ENCODE data around the gene LCE3B. TPM values are rescaled to one million over a fixed set of nuclear protein-coding genes. Genes with fewer than 3 reads are reported as not detected.

LCE3B gene
- polyA plus RNA-seq, 1 of the 3 experiments (the other 2 are of a cell fraction): not detected

DNA sequence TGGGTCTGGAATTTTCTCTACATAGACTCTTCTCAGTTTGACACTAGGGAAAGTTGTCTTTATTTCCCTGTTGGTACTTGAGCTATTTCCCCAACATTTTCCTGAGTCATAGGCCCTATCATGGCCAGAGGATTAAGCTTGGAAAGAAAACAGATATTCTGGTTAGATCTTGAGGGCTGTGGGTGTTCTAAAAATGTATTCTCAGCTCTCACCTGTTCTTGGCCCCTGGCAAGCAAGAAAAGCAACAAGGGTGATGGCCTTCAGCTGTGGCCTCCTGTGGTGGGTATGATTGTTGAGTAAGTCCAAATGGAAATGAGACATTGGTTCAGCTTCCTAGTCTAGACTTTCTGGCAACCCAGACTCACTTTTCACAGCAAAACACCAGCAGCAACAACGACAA lies 26.7 kb downstream of the LCE3B start:
- no peaks in the 10 kb centered on the region for H3K27me3 ChIP-seq (ENCODE audit: insufficient read depth)
- no peak for DNase-seq
- H3K9ac ChIP-seq: no peak overlapping the region
- no peaks in the 10 kb centered on the region for H4K20me1 ChIP-seq (ENCODE audit: insufficient read depth)
- H3K4me3 ChIP-seq (ENCODE audit: low read depth in 2 of 2, low read length in 1 of 2): no peak overlapping the region
- no peak overlapping the region for H3K27ac ChIP-seq (ENCODE audit: low read depth in 2 of 2, low read length in 1 of 2)
- no peaks in the 10 kb centered on the region for H3K4me1 ChIP-seq (ENCODE audit: control insufficient read depth in 1 of 2, insufficient read depth in 2 of 2, low read depth in 1 of 2, low read length in 1 of 2)
- H3K4me2 ChIP-seq: no peak overlapping the region
- ChIA-PET CTCF (interaction anchor here (5.8 kb wide), 1 partner anchor 14 kb away, joined by 37 read pairs; no protein-coding TSS in a partner anchor), POLR2A (no interaction called here)
- TF ChIP-seq CHD2 (IDR thresholded peaks at IDR 0.05; ENCODE audit: low read length, partially characterized antibody) (no peak), SMC3 (IDR thresholded peaks at IDR 0.05; ENCODE audit: low read depth, low read length) (no peak), NRF1 (IDR thresholded peaks at IDR 0.05; ENCODE audit: low read depth, low read length) (no peak), TEAD4 (IDR thresholded peaks at IDR 0.05; ENCODE audit: borderline replicate concordance, insufficient read depth) (no peak), RCOR1 (IDR thresholded peaks at IDR 0.05; ENCODE audit: low read length) (no peak), EP300 (IDR thresholded peaks at IDR 0.05; ENCODE audit: borderline replicate concordance in 1 of 2, low read depth in 1 of 2, low read length in 1 of 2) (no peak)
- TF ChIP-seq, protein P1, sequence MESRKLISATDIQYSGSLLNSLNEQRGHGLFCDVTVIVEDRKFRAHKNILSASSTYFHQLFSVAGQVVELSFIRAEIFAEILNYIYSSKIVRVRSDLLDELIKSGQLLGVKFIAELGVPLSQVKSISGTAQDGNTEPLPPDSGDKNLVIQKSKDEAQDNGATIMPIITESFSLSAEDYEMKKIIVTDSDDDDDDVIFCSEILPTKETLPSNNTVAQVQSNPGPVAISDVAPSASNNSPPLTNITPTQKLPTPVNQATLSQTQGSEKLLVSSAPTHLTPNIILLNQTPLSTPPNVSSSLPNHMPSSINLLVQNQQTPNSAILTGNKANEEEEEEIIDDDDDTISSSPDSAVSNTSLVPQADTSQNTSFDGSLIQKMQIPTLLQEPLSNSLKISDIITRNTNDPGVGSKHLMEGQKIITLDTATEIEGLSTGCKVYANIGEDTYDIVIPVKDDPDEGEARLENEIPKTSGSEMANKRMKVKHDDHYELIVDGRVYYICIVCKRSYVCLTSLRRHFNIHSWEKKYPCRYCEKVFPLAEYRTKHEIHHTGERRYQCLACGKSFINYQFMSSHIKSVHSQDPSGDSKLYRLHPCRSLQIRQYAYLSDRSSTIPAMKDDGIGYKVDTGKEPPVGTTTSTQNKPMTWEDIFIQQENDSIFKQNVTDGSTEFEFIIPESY (IDR thresholded peaks at IDR 0.05; ENCODE audit: borderline replicate concordance, low read depth): no peak
- TF ChIP-seq, protein P2, sequence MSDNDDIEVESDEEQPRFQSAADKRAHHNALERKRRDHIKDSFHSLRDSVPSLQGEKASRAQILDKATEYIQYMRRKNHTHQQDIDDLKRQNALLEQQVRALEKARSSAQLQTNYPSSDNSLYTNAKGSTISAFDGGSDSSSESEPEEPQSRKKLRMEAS (IDR thresholded peaks at IDR 0.05; ENCODE audit: low read depth): no peak
- no peaks in the 10 kb centered on the region for H3K36me3 ChIP-seq (replicated peaks in 1 of 2; ENCODE audit: control insufficient read depth in 1 of 2, insufficient read depth in 2 of 2, low read length in 1 of 2)
- no peak overlapping the region for H2AFZ ChIP-seq (ENCODE audit: low read depth)
- H3K9me3 ChIP-seq: no peaks in the 10 kb centered on the region
- no peaks in the 10 kb centered on the region for H3F3A ChIP-seq (replicated peaks; ENCODE audit: insufficient read depth)
- H3K79me2 ChIP-seq (ENCODE audit: insufficient read depth): no peaks in the 10 kb centered on the region
- no peaks in the 10 kb centered on the region for H3K9me2 ChIP-seq
- 0% methylated on average over 1 of the region's 1 CpG for WGBS (ENCODE audit: low lambda C conversion rate)

DNA sequence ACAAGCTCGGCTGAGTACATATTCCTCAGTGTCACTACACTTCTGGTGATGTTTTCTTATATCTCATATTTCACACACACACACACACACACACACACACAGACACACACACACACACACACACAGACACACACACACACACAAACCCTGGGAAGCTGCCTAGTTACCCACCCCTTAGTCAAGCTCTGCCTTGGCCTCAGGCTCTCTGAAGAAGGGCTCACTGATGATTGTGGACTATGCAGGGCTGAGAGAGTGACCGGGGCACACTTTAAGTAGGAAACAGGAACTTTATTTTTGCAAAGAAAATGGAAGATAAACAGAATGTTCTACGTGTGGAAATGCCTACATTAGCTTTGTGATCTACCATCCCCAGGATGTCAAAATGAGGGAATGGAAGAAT lies 30.3 kb downstream of the LCE3B start:
- H3K27ac ChIP-seq (ENCODE audit: low read depth in 2 of 2, low read length in 1 of 2): no peak overlapping the region
- 3% methylated on average over 3 of the region's 3 CpGs for WGBS (ENCODE audit: low lambda C conversion rate)
- DNase-seq: no peak
- no peaks in the 10 kb centered on the region for H3K9me3 ChIP-seq
- POLR2A ChIA-PET: interaction anchor here (0.6 kb wide), 1 partner anchor 496 kb away, joined by 3 read pairs; no protein-coding TSS in a partner anchor
- no peaks in the 10 kb centered on the region for H3K27me3 ChIP-seq (ENCODE audit: insufficient read depth)
- no peak overlapping the region for H3K9ac ChIP-seq
- no peaks in the 10 kb centered on the region for H3K79me2 ChIP-seq (ENCODE audit: insufficient read depth)
- H3K4me1 ChIP-seq (ENCODE audit: control insufficient read depth in 1 of 2, insufficient read depth in 2 of 2, low read depth in 1 of 2, low read length in 1 of 2): no peaks in the 10 kb centered on the region
- no peaks in the 10 kb centered on the region for H3K9me2 ChIP-seq
- no peaks in the 10 kb centered on the region for H4K20me1 ChIP-seq (ENCODE audit: insufficient read depth)
- H3F3A ChIP-seq (replicated peaks; ENCODE audit: insufficient read depth): no peaks in the 10 kb centered on the region
- H3K4me2 ChIP-seq: no peak overlapping the region
- H3K4me3 ChIP-seq (ENCODE audit: low read depth in 2 of 2, low read length in 1 of 2): no peak overlapping the region
- CTCF ChIA-PET: interaction anchor here (0.7 to 5.8 kb wide), 2 partner anchors 10 to 11 kb away, joined by 3 to 37 read pairs; no protein-coding TSS in a partner anchor
- no peaks in the 10 kb centered on the region for H3K36me3 ChIP-seq (replicated peaks in 1 of 2; ENCODE audit: control insufficient read depth in 1 of 2, insufficient read depth in 2 of 2, low read length in 1 of 2)
- H2AFZ ChIP-seq (ENCODE audit: low read depth): no peak overlapping the region
- TF ChIP-seq, protein P3, sequence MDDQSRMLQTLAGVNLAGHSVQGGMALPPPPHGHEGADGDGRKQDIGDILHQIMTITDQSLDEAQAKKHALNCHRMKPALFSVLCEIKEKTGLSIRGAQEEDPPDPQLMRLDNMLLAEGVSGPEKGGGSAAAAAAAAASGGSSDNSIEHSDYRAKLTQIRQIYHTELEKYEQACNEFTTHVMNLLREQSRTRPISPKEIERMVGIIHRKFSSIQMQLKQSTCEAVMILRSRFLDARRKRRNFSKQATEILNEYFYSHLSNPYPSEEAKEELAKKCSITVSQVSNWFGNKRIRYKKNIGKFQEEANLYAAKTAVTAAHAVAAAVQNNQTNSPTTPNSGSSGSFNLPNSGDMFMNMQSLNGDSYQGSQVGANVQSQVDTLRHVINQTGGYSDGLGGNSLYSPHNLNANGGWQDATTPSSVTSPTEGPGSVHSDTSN (IDR thresholded peaks at IDR 0.05): no peak
- TF ChIP-seq, protein P4, sequence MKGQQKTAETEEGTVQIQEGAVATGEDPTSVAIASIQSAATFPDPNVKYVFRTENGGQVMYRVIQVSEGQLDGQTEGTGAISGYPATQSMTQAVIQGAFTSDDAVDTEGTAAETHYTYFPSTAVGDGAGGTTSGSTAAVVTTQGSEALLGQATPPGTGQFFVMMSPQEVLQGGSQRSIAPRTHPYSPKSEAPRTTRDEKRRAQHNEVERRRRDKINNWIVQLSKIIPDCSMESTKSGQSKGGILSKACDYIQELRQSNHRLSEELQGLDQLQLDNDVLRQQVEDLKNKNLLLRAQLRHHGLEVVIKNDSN (IDR thresholded peaks at IDR 0.05; ENCODE audit: borderline replicate concordance, low read depth): no peak
- TF ChIP-seq NRF1 (IDR thresholded peaks at IDR 0.05; ENCODE audit: low read depth, low read length) (no peak), RFX5 (IDR thresholded peaks at IDR 0.05; ENCODE audit: low read length) (no peak), TEAD4 (IDR thresholded peaks at IDR 0.05; ENCODE audit: borderline replicate concordance, insufficient read depth) (no peak), MEF2A (IDR thresholded peaks at IDR 0.05; ENCODE audit: borderline replicate concordance, low read depth) (no peak), POLR2AphosphoS5 (IDR thresholded peaks at IDR 0.05; ENCODE audit: low read depth, low read length) (no peak)
- TF ChIP-seq, protein P2 (IDR thresholded peaks at IDR 0.05; ENCODE audit: low read depth): no peak
- TF ChIP-seq, protein P5, sequence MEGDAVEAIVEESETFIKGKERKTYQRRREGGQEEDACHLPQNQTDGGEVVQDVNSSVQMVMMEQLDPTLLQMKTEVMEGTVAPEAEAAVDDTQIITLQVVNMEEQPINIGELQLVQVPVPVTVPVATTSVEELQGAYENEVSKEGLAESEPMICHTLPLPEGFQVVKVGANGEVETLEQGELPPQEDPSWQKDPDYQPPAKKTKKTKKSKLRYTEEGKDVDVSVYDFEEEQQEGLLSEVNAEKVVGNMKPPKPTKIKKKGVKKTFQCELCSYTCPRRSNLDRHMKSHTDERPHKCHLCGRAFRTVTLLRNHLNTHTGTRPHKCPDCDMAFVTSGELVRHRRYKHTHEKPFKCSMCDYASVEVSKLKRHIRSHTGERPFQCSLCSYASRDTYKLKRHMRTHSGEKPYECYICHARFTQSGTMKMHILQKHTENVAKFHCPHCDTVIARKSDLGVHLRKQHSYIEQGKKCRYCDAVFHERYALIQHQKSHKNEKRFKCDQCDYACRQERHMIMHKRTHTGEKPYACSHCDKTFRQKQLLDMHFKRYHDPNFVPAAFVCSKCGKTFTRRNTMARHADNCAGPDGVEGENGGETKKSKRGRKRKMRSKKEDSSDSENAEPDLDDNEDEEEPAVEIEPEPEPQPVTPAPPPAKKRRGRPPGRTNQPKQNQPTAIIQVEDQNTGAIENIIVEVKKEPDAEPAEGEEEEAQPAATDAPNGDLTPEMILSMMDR (IDR thresholded peaks at IDR 0.05): no peak
- TF ChIP-seq, protein P1 (IDR thresholded peaks at IDR 0.05; ENCODE audit: borderline replicate concordance, low read depth): no peak

Measured in SK-N-SH (cell line).